Measurements from ENCODE around the gene ELOVL5.

ELOVL5 gene

DNA sequence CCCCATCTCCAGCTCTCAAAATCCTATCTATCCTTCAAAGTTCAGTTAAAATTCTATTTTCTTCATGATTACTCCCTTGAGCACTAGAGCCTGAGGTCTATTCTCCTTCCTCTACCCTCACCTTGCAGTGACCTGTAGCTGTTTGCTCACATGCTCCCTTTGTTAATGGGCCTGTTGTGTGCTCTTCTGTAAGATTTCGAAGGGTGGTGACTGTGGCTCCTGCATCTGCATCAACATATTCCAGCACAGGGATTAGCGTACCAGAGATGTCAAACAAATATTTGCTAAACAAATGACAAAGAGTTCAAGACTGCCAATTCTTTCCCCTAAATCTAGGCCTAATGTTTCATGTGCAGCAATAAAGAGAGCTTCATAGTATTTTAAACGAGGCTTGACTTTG, 69.5 kb downstream of the ELOVL5 start:
- Histone ChIP-seq H3K36me3 (peaks cover 23% of the 10 kb centered on the region), H3K4me1 (ENCODE audit: control insufficient read depth in 1 of 2, insufficient read depth in 1 of 2, low read depth in 1 of 2, low read length in 1 of 2) (peaks cover 39 to 48% of the 10 kb centered on the region in 2 experiments), H3K9me3 (no peaks in the 10 kb centered on the region), H3K27me3 (no peaks in the 10 kb centered on the region), H3K27ac (peak overlapping the region; percentile 78), H3K4me3 (ENCODE audit: low read depth in 1 of 2, low read length in 1 of 2) (no peak overlapping the region)
- TF ChIP-seq, protein P1, sequence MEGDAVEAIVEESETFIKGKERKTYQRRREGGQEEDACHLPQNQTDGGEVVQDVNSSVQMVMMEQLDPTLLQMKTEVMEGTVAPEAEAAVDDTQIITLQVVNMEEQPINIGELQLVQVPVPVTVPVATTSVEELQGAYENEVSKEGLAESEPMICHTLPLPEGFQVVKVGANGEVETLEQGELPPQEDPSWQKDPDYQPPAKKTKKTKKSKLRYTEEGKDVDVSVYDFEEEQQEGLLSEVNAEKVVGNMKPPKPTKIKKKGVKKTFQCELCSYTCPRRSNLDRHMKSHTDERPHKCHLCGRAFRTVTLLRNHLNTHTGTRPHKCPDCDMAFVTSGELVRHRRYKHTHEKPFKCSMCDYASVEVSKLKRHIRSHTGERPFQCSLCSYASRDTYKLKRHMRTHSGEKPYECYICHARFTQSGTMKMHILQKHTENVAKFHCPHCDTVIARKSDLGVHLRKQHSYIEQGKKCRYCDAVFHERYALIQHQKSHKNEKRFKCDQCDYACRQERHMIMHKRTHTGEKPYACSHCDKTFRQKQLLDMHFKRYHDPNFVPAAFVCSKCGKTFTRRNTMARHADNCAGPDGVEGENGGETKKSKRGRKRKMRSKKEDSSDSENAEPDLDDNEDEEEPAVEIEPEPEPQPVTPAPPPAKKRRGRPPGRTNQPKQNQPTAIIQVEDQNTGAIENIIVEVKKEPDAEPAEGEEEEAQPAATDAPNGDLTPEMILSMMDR (IDR thresholded peaks at IDR 0.05): no peak

DNA sequence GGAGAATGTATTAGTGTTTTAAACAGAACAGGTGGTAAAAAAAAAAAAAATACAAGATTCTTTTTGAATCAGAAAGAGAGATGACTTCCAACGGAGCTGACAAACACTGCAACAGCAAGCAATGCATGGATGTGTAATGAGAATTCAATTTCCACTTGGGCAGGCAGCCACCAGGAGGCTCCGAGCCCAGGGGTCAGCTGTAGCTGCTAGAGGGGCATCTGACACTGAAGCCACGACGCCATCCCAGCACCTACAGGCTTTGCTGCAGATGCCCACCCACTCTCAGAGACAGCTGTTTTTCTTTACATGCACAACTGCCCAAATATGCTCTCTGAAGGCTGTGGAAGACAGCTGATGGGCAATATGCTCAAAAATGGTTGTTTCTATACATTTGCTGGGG, 75.4 kb downstream of the ELOVL5 start:
- no peak overlapping the region for H3K4me3 ChIP-seq (ENCODE audit: low read depth in 1 of 2, low read length in 1 of 2)
- H3K36me3 ChIP-seq: peaks cover 82% of the 10 kb centered on the region
- peak overlapping the region; percentile 59 for H3K27ac ChIP-seq
- H3K9me3 ChIP-seq: no peaks in the 10 kb centered on the region
- H3K27me3 ChIP-seq: no peaks in the 10 kb centered on the region
- TF ChIP-seq, protein P1 (IDR thresholded peaks at IDR 0.05): no peak
- peaks cover 9 to 12% of the 10 kb centered on the region in 2 experiments for H3K4me1 ChIP-seq (ENCODE audit: control insufficient read depth in 1 of 2, insufficient read depth in 1 of 2, low read depth in 1 of 2, low read length in 1 of 2)

DNA sequence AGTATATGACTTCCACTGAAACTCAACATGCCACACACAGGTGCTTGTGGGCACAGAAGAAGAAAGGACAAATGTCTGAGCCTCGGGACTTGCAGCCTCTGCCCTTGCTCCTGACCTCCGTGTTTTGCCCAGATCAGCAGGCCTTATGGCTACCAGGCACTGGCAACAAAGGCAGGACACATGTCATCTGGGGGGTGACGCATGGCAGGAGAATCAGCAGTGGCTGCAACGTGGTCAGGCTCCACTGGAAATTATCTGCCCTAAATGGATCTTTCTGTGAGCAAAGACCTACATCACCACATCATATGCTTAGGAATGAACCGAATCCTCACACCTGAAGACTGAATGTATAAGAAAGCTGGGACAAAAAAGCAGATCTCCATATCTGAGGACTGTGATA, 78.9 kb downstream of the ELOVL5 start:
- no peaks in the 10 kb centered on the region for H3K9me3 ChIP-seq
- H3K4me1 ChIP-seq (ENCODE audit: control insufficient read depth in 1 of 2, insufficient read depth in 1 of 2, low read depth in 1 of 2, low read length in 1 of 2): peaks cover 15 to 16% of the 10 kb centered on the region in 2 experiments
- H3K27ac ChIP-seq: peak overlapping the region; percentile 59
- H3K27me3 ChIP-seq: no peaks in the 10 kb centered on the region
- TF ChIP-seq, protein P1 (IDR thresholded peaks at IDR 0.05): no peak
- H3K4me3 ChIP-seq (ENCODE audit: low read depth in 1 of 2, low read length in 1 of 2): no peak overlapping the region
- H3K36me3 ChIP-seq: peaks cover 89% of the 10 kb centered on the region

DNA sequence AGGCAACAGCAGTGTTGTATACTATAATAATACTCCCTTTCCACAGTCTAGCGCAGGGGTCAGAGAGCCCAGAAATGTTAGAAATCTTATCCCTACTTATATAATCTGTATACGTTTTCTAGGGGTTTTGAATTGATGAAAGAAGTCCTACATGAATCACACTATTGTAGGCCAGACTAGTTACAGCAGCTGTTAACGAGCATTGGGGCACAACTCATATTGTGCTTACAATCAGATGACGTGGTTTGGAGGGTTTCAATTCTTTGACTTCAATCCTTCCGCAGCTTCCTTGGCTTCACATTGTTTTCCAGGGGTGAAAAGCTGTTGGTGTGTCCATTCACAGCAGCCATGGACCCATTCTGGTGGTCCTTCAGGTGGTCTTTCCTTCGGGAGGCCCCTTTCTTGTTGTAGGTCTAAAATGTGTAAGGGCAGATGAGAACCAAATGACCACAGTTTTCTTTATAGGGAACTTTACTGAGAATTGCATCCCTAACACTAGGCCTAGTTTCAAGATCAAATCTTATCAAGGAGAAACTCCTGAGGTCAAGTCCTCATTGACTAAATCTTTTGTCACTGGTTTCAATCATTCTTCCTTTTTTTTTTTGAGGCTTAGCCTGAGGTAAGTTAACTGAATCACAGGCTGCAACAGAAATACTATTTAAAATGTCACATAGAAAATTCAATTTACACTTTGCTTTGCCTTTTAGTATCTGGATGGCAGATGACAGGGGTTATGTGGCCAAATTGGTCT, 79.7 kb downstream of the ELOVL5 start:
- H3K9me3 ChIP-seq: no peaks in the 10 kb centered on the region
- H3K27ac ChIP-seq: peak overlapping the region; percentile 59
- peaks cover 23 to 24% of the 10 kb centered on the region in 2 experiments for H3K4me1 ChIP-seq (ENCODE audit: control insufficient read depth in 1 of 2, insufficient read depth in 1 of 2, low read depth in 1 of 2, low read length in 1 of 2)
- TF ChIP-seq, protein P1 (IDR thresholded peaks at IDR 0.05): no peak
- no peak overlapping the region for H3K4me3 ChIP-seq (ENCODE audit: low read depth in 1 of 2, low read length in 1 of 2)
- H3K36me3 ChIP-seq: peaks cover 81% of the 10 kb centered on the region
- H3K27me3 ChIP-seq: no peaks in the 10 kb centered on the region

DNA sequence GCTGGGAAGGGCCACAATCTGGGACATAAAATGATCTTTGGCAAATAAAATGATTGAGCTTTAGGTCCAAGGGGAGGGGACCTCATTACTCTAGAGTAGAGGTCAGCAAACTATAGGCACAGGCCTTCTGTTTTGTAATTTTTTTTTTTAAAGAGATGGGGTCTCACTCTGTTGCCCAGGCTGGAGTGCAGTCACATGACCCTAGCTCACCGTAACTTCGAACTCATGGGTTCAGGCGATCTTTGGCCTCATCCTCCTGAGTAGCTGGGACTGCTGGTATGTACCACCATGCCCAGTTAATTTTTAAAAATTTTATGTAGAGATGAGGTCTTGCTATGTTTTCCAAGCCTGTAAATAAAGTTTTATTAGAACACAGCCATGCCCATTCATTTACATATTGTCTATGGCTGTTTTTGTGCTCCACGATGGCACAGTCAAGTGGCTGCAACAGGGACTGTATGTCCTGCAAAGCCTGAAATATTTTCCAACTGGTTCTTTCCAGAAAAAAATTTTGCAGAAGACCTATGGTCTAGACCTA, 82.1 kb downstream of the ELOVL5 start:
- Histone ChIP-seq H3K27ac (peak overlapping the region; percentile 92), H3K36me3 (peaks cover 69% of the 10 kb centered on the region), H3K27me3 (no peaks in the 10 kb centered on the region), H3K4me3 (ENCODE audit: low read depth in 1 of 2, low read length in 1 of 2) (no peak overlapping the region), H3K4me1 (ENCODE audit: control insufficient read depth in 1 of 2, insufficient read depth in 1 of 2, low read depth in 1 of 2, low read length in 1 of 2) (peaks cover 30 to 31% of the 10 kb centered on the region in 2 experiments), H3K9me3 (no peaks in the 10 kb centered on the region)
- TF ChIP-seq, protein P1 (IDR thresholded peaks at IDR 0.05): no peak
